ENCODE data around the gene CTAG1A.

CTAG1A gene

DNA sequence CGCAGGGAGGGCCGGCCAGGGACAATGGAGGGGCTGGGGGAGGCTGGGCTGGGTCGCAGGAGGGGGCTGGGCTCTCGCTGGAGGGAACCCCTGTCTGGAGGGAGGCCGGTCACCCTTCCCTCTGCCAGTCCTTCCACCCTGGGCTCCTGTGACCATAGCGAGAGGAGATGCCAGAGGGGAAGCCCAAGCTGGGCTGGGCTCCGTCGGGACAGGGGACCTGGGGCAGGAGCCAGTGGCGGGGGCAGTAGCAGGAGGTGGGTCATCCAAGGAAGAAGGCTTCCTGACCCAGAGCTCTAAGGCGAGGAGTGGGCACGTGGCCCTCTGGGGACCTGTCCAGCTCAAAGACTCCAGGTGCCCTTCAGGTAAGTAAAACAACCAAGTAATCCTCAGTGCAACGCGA, 17.3 kb downstream of the CTAG1A start:
- no peaks in the 10 kb centered on the region for H3F3A ChIP-seq (ENCODE audit: low read depth)
- H3K9me3 ChIP-seq (ENCODE audit: insufficient read depth, low read depth, low read length): no peaks in the 10 kb centered on the region
- no peaks in the 10 kb centered on the region for H3K36me3 ChIP-seq (ENCODE audit: insufficient read depth, low read length)
- no peak overlapping the region for H3K4me3 ChIP-seq (ENCODE audit: low read length, poor library complexity, severe bottlenecking)
- H3K27me3 ChIP-seq (ENCODE audit: insufficient read depth, low read length, poor library complexity, severe bottlenecking): no peaks in the 10 kb centered on the region
- H3K79me2 ChIP-seq (ENCODE audit: insufficient read depth, low read length): no peaks in the 10 kb centered on the region
- no peak overlapping the region for H2AFZ ChIP-seq (ENCODE audit: low read length)
- no peaks in the 10 kb centered on the region for H3K9me2 ChIP-seq (replicated peaks; ENCODE audit: low read depth, low read length)
- no peak for TF ChIP-seq EZH2phosphoT487 (IDR thresholded peaks at IDR 0.05; ENCODE audit: borderline replicate concordance)
- TF ChIP-seq, protein P1, sequence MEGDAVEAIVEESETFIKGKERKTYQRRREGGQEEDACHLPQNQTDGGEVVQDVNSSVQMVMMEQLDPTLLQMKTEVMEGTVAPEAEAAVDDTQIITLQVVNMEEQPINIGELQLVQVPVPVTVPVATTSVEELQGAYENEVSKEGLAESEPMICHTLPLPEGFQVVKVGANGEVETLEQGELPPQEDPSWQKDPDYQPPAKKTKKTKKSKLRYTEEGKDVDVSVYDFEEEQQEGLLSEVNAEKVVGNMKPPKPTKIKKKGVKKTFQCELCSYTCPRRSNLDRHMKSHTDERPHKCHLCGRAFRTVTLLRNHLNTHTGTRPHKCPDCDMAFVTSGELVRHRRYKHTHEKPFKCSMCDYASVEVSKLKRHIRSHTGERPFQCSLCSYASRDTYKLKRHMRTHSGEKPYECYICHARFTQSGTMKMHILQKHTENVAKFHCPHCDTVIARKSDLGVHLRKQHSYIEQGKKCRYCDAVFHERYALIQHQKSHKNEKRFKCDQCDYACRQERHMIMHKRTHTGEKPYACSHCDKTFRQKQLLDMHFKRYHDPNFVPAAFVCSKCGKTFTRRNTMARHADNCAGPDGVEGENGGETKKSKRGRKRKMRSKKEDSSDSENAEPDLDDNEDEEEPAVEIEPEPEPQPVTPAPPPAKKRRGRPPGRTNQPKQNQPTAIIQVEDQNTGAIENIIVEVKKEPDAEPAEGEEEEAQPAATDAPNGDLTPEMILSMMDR (conservative IDR thresholded peaks at IDR 0.05; ENCODE audit: low read length): no peak
- H4K20me1 ChIP-seq (ENCODE audit: insufficient read depth, low read length, poor library complexity, severe bottlenecking): no peaks in the 10 kb centered on the region
- H3K4me1 ChIP-seq (ENCODE audit: insufficient read depth, low read length, poor library complexity, severe bottlenecking): peaks cover 5% of the 10 kb centered on the region
- no peak overlapping the region for H3K4me2 ChIP-seq (ENCODE audit: low read depth, low read length, poor library complexity, severe bottlenecking)
- no peak overlapping the region for H3K9ac ChIP-seq (ENCODE audit: low read depth, low read length, poor library complexity, severe bottlenecking)

DNA sequence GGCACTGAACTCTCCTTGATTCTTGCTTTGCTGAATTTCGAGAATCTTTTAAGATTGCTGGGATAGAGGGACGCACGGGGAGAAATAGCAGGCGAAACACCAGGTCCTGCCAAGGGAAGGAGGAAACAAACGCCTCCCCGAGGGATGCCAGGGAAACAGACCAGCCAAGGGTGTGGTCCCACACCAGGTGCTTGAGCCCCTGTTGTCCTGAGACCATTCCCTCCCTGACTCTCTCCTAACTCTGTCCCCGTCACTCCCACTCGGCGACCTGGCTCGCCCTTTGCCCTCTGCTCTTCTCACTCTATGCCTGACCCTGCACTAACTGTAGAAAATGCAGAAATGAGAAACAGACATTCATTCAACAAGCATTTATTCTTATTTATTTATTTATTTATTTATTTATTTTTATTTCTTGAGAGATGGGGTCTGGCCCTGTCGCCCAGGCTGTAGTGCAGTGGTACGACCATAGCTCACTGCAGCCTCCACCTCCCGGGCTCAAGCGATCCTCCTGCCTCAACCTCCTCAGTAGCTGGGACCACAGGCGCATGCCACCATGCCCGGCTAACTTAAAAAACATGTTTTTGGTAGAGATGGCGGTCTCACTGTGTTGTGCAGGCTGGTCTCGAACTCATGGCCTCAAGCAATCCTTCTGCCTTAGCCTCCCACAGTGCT, 18.0 kb downstream of the CTAG1A start:
- Histone ChIP-seq H3K4me1 (ENCODE audit: insufficient read depth, low read length, poor library complexity, severe bottlenecking) (peaks cover 5% of the 10 kb centered on the region), H4K20me1 (ENCODE audit: insufficient read depth, low read length, poor library complexity, severe bottlenecking) (no peaks in the 10 kb centered on the region), H3K4me3 (ENCODE audit: low read length, poor library complexity, severe bottlenecking) (no peak overlapping the region), H3F3A (ENCODE audit: low read depth) (no peaks in the 10 kb centered on the region), H3K9ac (ENCODE audit: low read depth, low read length, poor library complexity, severe bottlenecking) (no peak overlapping the region), H2AFZ (ENCODE audit: low read length) (no peak overlapping the region), H3K9me2 (replicated peaks; ENCODE audit: low read depth, low read length) (no peaks in the 10 kb centered on the region), H3K36me3 (ENCODE audit: insufficient read depth, low read length) (no peaks in the 10 kb centered on the region), H3K4me2 (ENCODE audit: low read depth, low read length, poor library complexity, severe bottlenecking) (no peak overlapping the region), H3K27me3 (ENCODE audit: insufficient read depth, low read length, poor library complexity, severe bottlenecking) (no peaks in the 10 kb centered on the region), H3K79me2 (ENCODE audit: insufficient read depth, low read length) (no peaks in the 10 kb centered on the region), H3K9me3 (ENCODE audit: insufficient read depth, low read depth, low read length) (no peaks in the 10 kb centered on the region)
- no peak for TF ChIP-seq EZH2phosphoT487 (IDR thresholded peaks at IDR 0.05; ENCODE audit: borderline replicate concordance)
- TF ChIP-seq, protein P1 (conservative IDR thresholded peaks at IDR 0.05; ENCODE audit: low read length): no peak

DNA sequence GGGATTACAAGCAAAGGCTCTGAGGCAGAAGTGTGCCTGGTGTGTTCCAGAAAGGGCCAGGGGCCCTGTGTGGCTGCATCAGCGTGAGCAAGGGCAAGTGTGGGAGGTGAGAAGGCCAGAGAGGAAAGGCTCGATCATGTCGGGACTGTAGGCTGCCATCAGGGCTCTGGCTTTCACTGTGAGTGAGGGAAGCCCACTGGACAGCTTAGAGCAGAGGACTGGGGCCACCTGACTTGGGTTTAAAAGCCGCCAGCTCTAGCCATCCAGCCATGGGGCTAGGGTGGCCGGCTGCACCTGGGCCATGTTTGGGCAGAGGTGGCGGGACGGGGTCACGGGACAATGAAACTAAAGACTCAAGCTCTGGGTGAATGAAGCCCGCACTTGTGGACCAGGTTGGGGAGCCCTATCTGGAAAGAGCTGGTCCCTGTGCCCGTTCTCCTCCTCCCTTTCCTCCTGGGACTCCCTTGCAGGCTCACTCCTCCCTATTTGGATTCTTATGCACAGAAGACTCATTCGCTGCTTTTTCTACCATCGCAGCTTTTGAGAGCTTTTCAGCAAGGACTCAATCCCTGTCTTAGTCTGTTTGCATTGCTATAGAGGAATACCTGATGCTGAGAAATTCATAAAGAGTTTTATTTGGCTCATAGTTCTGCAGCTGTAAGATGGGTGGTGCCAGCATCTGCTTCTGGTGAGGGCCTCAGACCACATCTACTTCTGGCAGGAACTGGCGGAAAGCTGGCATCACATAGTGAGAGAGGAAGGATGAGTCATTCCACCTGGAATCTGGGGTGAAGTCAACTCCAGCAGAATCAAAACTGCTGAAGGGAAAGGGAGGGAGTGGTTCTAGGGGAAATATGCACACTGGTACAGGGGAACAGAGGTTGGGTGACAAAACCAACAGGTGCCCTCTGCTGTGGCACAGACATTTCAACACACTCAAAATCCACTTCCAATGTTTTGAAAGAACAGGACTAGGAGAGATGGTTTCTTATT, 18.8 kb downstream of the CTAG1A start:
- TF ChIP-seq, protein P1 (conservative IDR thresholded peaks at IDR 0.05; ENCODE audit: low read length): no peak
- TF ChIP-seq EZH2phosphoT487 (IDR thresholded peaks at IDR 0.05; ENCODE audit: borderline replicate concordance): no peak

More for the DNA sequence above, 18.8 kb downstream of the CTAG1A start:
- Histone ChIP-seq H3K9me3 (ENCODE audit: insufficient read depth, low read depth, low read length) (no peaks in the 10 kb centered on the region), H3K4me3 (ENCODE audit: low read length, poor library complexity, severe bottlenecking) (no peak overlapping the region), H4K20me1 (ENCODE audit: insufficient read depth, low read length, poor library complexity, severe bottlenecking) (no peaks in the 10 kb centered on the region), H3K79me2 (ENCODE audit: insufficient read depth, low read length) (no peaks in the 10 kb centered on the region), H3F3A (ENCODE audit: low read depth) (no peaks in the 10 kb centered on the region), H3K9me2 (replicated peaks; ENCODE audit: low read depth, low read length) (no peaks in the 10 kb centered on the region), H3K27me3 (ENCODE audit: insufficient read depth, low read length, poor library complexity, severe bottlenecking) (no peaks in the 10 kb centered on the region), H3K4me2 (ENCODE audit: low read depth, low read length, poor library complexity, severe bottlenecking) (no peak overlapping the region), H3K4me1 (ENCODE audit: insufficient read depth, low read length, poor library complexity, severe bottlenecking) (peaks cover 5% of the 10 kb centered on the region), H3K9ac (ENCODE audit: low read depth, low read length, poor library complexity, severe bottlenecking) (no peak overlapping the region), H2AFZ (ENCODE audit: low read length) (no peak overlapping the region), H3K36me3 (ENCODE audit: insufficient read depth, low read length) (no peaks in the 10 kb centered on the region)
